ENCODE measurements around the gene EPDR1.

GRCh38 chr7:37916673-37917660 is 3.5 kb upstream of the EPDR1 start, which contains the start of gene SFRP4:
- TF ChIP-seq CTCF (IDR thresholded peaks at IDR 0.05) (peak; percentile 94), ZFX (IDR thresholded peaks at IDR 0.05; ENCODE audit: borderline replicate concordance) (no peak)

All from 22Rv1 (cell line).